ENCODE results near the gene ARHGAP24.
A peak's percentile ranks its signal among the peaks of the same experiment; 100 is the strongest.
"Not testable (repeated sequence)": the region's sequence is repeated elsewhere in the genome, so short reads cannot be mapped to it uniquely, and the experiment has no call there.

ARHGAP24 gene

GRCh38 chr4:85963231-85963630 lies 488.3 kb downstream of the ARHGAP24 start:
- TF ChIP-seq, protein P1, sequence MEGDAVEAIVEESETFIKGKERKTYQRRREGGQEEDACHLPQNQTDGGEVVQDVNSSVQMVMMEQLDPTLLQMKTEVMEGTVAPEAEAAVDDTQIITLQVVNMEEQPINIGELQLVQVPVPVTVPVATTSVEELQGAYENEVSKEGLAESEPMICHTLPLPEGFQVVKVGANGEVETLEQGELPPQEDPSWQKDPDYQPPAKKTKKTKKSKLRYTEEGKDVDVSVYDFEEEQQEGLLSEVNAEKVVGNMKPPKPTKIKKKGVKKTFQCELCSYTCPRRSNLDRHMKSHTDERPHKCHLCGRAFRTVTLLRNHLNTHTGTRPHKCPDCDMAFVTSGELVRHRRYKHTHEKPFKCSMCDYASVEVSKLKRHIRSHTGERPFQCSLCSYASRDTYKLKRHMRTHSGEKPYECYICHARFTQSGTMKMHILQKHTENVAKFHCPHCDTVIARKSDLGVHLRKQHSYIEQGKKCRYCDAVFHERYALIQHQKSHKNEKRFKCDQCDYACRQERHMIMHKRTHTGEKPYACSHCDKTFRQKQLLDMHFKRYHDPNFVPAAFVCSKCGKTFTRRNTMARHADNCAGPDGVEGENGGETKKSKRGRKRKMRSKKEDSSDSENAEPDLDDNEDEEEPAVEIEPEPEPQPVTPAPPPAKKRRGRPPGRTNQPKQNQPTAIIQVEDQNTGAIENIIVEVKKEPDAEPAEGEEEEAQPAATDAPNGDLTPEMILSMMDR (IDR thresholded peaks at IDR 0.05; ENCODE audit: low read depth, low read length, missing control alignments) = no peak
- H3K4me3 ChIP-seq (replicated peaks; ENCODE audit: low read depth, low read length) = no peak overlapping the region
- no peak for DNase-seq (ENCODE audit: extremely low read depth, low read depth)

GRCh38 chr4:85964298-85964697 lies 489.3 kb downstream of the ARHGAP24 start:
- H3K4me3 ChIP-seq (replicated peaks; ENCODE audit: low read depth, low read length) = no peak overlapping the region
- TF ChIP-seq, protein P1 (IDR thresholded peaks at IDR 0.05; ENCODE audit: low read depth, low read length, missing control alignments) = no peak
- no peak for DNase-seq (ENCODE audit: extremely low read depth, low read depth)

DNA sequence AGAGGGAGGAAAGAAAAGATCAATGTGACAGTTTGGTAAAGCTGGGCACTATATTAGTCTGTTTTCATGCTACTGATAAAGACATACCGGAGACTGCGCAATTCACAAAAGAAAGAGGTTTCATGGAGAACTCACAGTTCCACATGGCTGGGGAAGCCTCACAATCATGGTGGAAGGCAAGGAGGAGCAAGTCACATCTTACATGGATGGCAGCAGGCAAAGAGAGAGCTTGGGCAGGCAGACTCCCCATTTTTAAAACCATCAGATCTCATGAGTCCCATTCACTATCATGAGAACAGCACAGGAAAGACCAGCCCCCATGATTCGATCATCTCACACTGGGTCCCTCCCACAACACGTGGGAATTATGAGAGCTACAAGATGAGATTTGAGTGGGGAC lies 490.1 kb downstream of the ARHGAP24 start:
- not testable (repeated sequence) for DNase-seq (ENCODE audit: extremely low read depth, low read depth); H3K4me3 ChIP-seq (replicated peaks; ENCODE audit: low read depth, low read length)

GRCh38 chr4:85965529-85965928 lies 490.6 kb downstream of the ARHGAP24 start:
- TF ChIP-seq, protein P1 (IDR thresholded peaks at IDR 0.05; ENCODE audit: low read depth, low read length, missing control alignments) = no peak
- no peak for DNase-seq (ENCODE audit: extremely low read depth, low read depth)

GRCh38 chr4:85966373-85966772 lies 491.4 kb downstream of the ARHGAP24 start:
- no peak for DNase-seq (ENCODE audit: extremely low read depth, low read depth)
- TF ChIP-seq, protein P1 (IDR thresholded peaks at IDR 0.05; ENCODE audit: low read depth, low read length, missing control alignments) = no peak
- H3K4me3 ChIP-seq (replicated peaks; ENCODE audit: low read depth, low read length) = no peak overlapping the region

More at GRCh38 chr4:85965529-85965928, 490.6 kb downstream of the ARHGAP24 start:
- H3K4me3 ChIP-seq (replicated peaks; ENCODE audit: low read depth, low read length) = no peak overlapping the region

GRCh38 chr4:85967872-85968271 lies 492.9 kb downstream of the ARHGAP24 start:
- no peak overlapping the region for H3K4me3 ChIP-seq (replicated peaks; ENCODE audit: low read depth, low read length)
- no peak for DNase-seq (ENCODE audit: extremely low read depth, low read depth)
- TF ChIP-seq, protein P1 (IDR thresholded peaks at IDR 0.05; ENCODE audit: low read depth, low read length, missing control alignments) = no peak

DNA sequence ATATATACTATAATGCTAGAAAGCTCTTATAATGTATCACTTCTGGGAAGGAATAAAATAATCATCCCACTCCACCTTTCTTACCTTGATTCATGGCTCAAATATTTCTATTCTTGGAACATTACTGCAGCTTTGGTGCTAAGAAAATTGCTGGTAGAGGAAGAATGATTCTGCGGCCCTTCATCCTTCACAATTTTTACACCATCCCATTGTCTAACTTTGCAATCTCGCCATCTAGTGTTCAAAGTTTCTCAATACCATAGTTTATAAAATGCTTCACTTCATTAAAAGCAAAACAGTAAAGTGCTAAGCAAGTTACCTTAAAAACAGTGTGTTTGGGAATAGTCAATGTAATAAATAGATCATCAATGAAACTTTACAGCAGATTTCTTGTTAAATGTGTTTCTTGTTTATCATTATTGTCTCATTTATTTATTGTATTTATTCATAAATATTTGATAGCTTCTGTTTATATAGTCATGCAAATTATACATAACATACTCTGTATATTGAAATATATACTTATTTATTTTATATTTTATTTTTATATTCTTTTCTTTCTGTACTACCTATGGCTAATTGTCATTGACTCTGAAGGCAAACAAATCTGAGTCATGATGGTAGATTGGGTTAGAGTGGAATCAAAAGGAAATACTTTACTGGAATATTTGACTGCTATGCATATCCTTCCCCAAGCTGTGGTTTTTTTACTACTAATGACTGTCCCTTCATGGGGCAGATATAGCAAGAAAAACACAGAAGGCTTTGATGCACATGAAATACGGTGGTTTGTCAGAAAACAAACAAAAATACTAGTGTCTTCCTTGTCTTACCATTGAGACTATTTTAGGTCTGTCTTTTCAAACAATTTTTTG lies 494.2 kb downstream of the ARHGAP24 start:
- TF ChIP-seq, protein P1 (IDR thresholded peaks at IDR 0.05; ENCODE audit: low read depth, low read length, missing control alignments) = peak; percentile 39
- H3K4me3 ChIP-seq (replicated peaks; ENCODE audit: low read depth, low read length) = no peak overlapping the region
- peak; percentile 27 for DNase-seq (ENCODE audit: extremely low read depth, low read depth)

All from HFF-Myc (cell line).